ENCODE results near the gene DOCK8. TPM values are rescaled to one million over a fixed set of nuclear protein-coding genes. Genes with fewer than 3 reads are reported as not detected.
A peak's percentile ranks its signal among the peaks of the same experiment; 100 is the strongest.
"Not testable (repeated sequence)": the region's sequence is repeated elsewhere in the genome, so short reads cannot be mapped to it uniquely, and the experiment has no call there.

Gene DOCK8
- total RNA-seq, 1 experiment from 2014 or later: 15.2 TPM

DNA sequence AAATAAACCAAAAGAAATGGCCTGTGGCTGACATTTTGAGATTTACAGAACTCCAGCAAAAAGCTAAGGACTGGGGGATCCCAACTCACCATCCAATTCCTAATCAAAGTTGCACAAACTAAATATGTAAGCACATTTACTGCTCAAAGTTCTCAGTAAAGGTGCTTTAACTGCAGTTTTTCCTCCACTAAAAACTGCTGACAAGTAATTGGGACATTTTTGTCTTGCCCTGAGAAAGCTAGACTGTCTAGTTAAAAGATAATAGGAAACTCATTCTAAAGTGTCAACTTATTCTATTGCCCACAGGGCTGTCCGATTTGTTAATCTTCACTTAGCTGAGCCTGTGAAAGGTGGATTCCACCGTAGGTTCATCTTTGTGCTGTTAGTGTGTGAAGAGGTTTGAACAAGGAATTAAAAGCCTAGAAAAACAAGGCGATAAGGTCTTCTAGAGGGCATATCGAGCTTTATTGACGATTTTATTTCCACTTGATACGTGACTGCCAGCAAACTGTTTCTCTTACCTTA, 1.0 kb downstream of the DOCK8 start:
- ChIA-PET POLR2A (no interaction called here), CTCF (interaction anchor here (0.9 to 1.4 kb wide), 2 partner anchors 72 to 121 kb away, joined by 3 to 4 read pairs; no protein-coding TSS in a partner anchor)
- no peaks in the 10 kb centered on the region for H3K27me3 ChIP-seq (replicated peaks; ENCODE audit: control insufficient read depth, insufficient read depth, low read length)
- Mint-ChIP-seq H3K4me3 (ENCODE audit: unreplicated experiment) (peak overlapping the region; percentile 77), H3K27ac (ENCODE audit: unreplicated experiment) (peak overlapping the region; percentile 61), H3K27me3 (ENCODE audit: insufficient read depth, unreplicated experiment) (no peaks in the 10 kb centered on the region), H3K4me1 (ENCODE audit: low read depth, unreplicated experiment) (peaks cover 13% of the 10 kb centered on the region), H3K9me3 (ENCODE audit: unreplicated experiment) (no peaks in the 10 kb centered on the region), H3K36me3 (ENCODE audit: insufficient read depth, unreplicated experiment) (no peaks in the 10 kb centered on the region)
- no peaks in the 10 kb centered on the region for H3K36me3 ChIP-seq (ENCODE audit: control insufficient read depth, insufficient read depth, low read length)
- intact Hi-C loops (cut with micrococcal nuclease; ENCODE audit: unreplicated experiment): loop anchor here (1.0 to 5.0 kb wide), 2 partner anchors 72 to 121 kb away; no protein-coding TSS in a partner anchor
- H3K4me1 ChIP-seq: peaks cover 25% of the 10 kb centered on the region
- peak overlapping the region; percentile 66 for H3K4me3 ChIP-seq (ENCODE audit: low read depth, low read length)
- no peak for DNase-seq
- TF ChIP-seq, protein P1, sequence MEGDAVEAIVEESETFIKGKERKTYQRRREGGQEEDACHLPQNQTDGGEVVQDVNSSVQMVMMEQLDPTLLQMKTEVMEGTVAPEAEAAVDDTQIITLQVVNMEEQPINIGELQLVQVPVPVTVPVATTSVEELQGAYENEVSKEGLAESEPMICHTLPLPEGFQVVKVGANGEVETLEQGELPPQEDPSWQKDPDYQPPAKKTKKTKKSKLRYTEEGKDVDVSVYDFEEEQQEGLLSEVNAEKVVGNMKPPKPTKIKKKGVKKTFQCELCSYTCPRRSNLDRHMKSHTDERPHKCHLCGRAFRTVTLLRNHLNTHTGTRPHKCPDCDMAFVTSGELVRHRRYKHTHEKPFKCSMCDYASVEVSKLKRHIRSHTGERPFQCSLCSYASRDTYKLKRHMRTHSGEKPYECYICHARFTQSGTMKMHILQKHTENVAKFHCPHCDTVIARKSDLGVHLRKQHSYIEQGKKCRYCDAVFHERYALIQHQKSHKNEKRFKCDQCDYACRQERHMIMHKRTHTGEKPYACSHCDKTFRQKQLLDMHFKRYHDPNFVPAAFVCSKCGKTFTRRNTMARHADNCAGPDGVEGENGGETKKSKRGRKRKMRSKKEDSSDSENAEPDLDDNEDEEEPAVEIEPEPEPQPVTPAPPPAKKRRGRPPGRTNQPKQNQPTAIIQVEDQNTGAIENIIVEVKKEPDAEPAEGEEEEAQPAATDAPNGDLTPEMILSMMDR (IDR thresholded peaks at IDR 0.05; ENCODE audit: insufficient read depth in 1 of 2, low read depth in 1 of 2, low read length in 1 of 2, severe bottlenecking in 1 of 2, unreplicated experiment in 1 of 2): no peak
- no peaks in the 10 kb centered on the region for H3K9me3 ChIP-seq
- BruUV-seq (replicated peaks): TSS peak; percentile 54

DNA sequence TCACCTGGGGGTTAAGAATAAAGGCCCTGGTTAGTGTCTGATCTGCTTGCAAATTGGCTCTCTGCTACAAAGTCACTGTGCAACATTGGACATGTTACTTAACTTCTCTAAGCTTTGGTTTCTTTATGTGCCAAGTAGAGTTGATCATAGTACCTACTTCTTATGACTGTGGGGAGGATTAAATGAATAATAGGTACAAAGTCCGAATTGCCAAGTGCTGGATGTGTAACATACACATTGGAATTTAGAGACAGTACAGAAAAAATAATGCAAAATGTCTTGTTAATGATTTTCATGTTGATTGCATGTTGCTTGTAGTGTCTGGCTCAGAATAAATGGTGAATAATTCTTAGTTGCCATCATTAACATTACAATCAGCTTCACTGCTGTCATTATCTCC, 2.2 kb downstream of the DOCK8 start:
- H3K27me3 Mint-ChIP-seq (ENCODE audit: insufficient read depth, unreplicated experiment): no peaks in the 10 kb centered on the region
- CTCF ChIA-PET: no interaction called here
- H3K27ac Mint-ChIP-seq (ENCODE audit: unreplicated experiment): no peak overlapping the region
- H3K4me3 Mint-ChIP-seq (ENCODE audit: unreplicated experiment): no peak overlapping the region
- no peaks in the 10 kb centered on the region for H3K27me3 ChIP-seq (replicated peaks; ENCODE audit: control insufficient read depth, insufficient read depth, low read length)
- DNase-seq: no peak
- H3K4me1 ChIP-seq: peaks cover 25% of the 10 kb centered on the region
- intact Hi-C loops (cut with micrococcal nuclease; ENCODE audit: unreplicated experiment): loop anchor here (5.0 kb wide), 1 partner anchor 70 kb away; no protein-coding TSS in a partner anchor
- BruUV-seq (replicated peaks): no TSS peak
- H3K9me3 ChIP-seq: no peaks in the 10 kb centered on the region
- H3K4me3 ChIP-seq (ENCODE audit: low read depth, low read length): no peak overlapping the region
- peaks cover 13% of the 10 kb centered on the region for H3K4me1 Mint-ChIP-seq (ENCODE audit: low read depth, unreplicated experiment)
- H3K36me3 Mint-ChIP-seq (ENCODE audit: insufficient read depth, unreplicated experiment): no peaks in the 10 kb centered on the region
- H3K36me3 ChIP-seq (ENCODE audit: control insufficient read depth, insufficient read depth, low read length): no peaks in the 10 kb centered on the region
- TF ChIP-seq, protein P1 (IDR thresholded peaks at IDR 0.05; ENCODE audit: insufficient read depth in 1 of 2, low read depth in 1 of 2, low read length in 1 of 2, severe bottlenecking in 1 of 2, unreplicated experiment in 1 of 2): no peak
- no peaks in the 10 kb centered on the region for H3K9me3 Mint-ChIP-seq (ENCODE audit: unreplicated experiment)
- POLR2A ChIA-PET: no interaction called here

DNA sequence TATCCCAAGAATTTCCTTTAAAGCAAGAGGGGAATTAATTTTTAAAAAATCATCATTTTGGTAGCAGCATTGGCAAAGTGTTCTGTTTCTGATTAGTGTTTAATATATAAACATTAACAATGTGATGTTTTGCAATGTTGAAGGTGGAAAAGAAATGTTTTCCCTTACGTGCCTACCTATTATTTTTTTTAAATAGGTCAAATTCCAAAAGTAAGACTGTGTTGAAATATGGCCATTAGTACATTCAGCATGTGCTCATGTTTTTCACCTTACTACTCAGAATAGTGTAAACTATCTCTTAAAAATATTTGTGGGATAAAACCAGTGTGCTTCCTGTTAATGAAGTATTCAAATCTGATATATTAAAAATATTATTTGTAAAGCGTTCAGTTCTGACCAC, 3.3 kb downstream of the DOCK8 start:
- no peak overlapping the region for H3K4me3 ChIP-seq (ENCODE audit: low read depth, low read length)
- no peak for DNase-seq
- H3K27me3 Mint-ChIP-seq (ENCODE audit: insufficient read depth, unreplicated experiment): no peaks in the 10 kb centered on the region
- no peaks in the 10 kb centered on the region for H3K27me3 ChIP-seq (replicated peaks; ENCODE audit: control insufficient read depth, insufficient read depth, low read length)
- no peaks in the 10 kb centered on the region for H3K9me3 ChIP-seq
- H3K9me3 Mint-ChIP-seq (ENCODE audit: unreplicated experiment): no peaks in the 10 kb centered on the region
- no peaks in the 10 kb centered on the region for H3K36me3 Mint-ChIP-seq (ENCODE audit: insufficient read depth, unreplicated experiment)
- H3K4me3 Mint-ChIP-seq (ENCODE audit: unreplicated experiment): no peak overlapping the region
- H3K36me3 ChIP-seq (ENCODE audit: control insufficient read depth, insufficient read depth, low read length): no peaks in the 10 kb centered on the region
- TF ChIP-seq, protein P1 (IDR thresholded peaks at IDR 0.05; ENCODE audit: insufficient read depth in 1 of 2, low read depth in 1 of 2, low read length in 1 of 2, severe bottlenecking in 1 of 2, unreplicated experiment in 1 of 2): no peak
- H3K4me1 ChIP-seq: peaks cover 32% of the 10 kb centered on the region
- CTCF ChIA-PET: no interaction called here
- H3K4me1 Mint-ChIP-seq (ENCODE audit: low read depth, unreplicated experiment): peaks cover 22% of the 10 kb centered on the region
- BruUV-seq (replicated peaks): no TSS peak
- POLR2A ChIA-PET: no interaction called here
- H3K27ac Mint-ChIP-seq (ENCODE audit: unreplicated experiment): no peak overlapping the region
- intact Hi-C loops (cut with micrococcal nuclease; ENCODE audit: unreplicated experiment): loop anchor here (5.0 kb wide), 1 partner anchor 69 kb away; no protein-coding TSS in a partner anchor

DNA sequence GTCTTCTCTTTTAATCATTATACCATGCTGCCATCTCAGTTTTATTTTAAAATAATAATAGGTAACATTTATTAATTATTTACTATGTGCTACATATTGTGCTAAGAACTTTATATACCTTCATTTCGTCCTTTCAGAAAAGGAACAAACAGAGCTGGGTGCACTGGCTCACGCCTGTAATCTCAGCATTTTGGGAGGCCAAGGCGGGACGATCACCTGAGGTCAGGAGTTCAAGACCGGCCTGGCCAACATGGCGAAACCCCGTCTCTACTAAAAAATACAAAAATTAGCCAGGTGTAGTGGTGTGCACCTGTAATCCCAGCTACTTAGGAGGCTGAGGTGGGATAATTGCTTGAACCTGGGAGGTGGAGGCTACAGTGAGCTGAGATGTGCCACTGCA, 4.4 kb downstream of the DOCK8 start:
- H3K9me3 Mint-ChIP-seq (ENCODE audit: unreplicated experiment); H3K27me3 Mint-ChIP-seq (ENCODE audit: insufficient read depth, unreplicated experiment); H3K27ac Mint-ChIP-seq (ENCODE audit: unreplicated experiment); H3K36me3 ChIP-seq (ENCODE audit: control insufficient read depth, insufficient read depth, low read length); H3K9me3 ChIP-seq; H3K27me3 ChIP-seq (replicated peaks; ENCODE audit: control insufficient read depth, insufficient read depth, low read length); H3K36me3 Mint-ChIP-seq (ENCODE audit: insufficient read depth, unreplicated experiment); POLR2A ChIA-PET; CTCF ChIA-PET; DNase-seq; H3K4me3 Mint-ChIP-seq (ENCODE audit: unreplicated experiment); BruUV-seq (replicated peaks); H3K4me3 ChIP-seq (ENCODE audit: low read depth, low read length): not testable (repeated sequence)
- peaks cover 41% of the 10 kb centered on the region for H3K4me1 ChIP-seq
- intact Hi-C loops (cut with micrococcal nuclease; ENCODE audit: unreplicated experiment): loop anchor here (5.0 kb wide), 1 partner anchor 68 kb away; no protein-coding TSS in a partner anchor
- peaks cover 23% of the 10 kb centered on the region for H3K4me1 Mint-ChIP-seq (ENCODE audit: low read depth, unreplicated experiment)

All from Caco-2 (cell line).